Frontal cortex (tissue), 4 donors: ENCODE results near the gene SLC1A3. TPM values are rescaled to one million over a fixed set of nuclear protein-coding genes. Genes with fewer than 3 reads are reported as not detected.
A peak's percentile ranks its signal among the peaks of the same experiment; 100 is the strongest.

Source experiments
- DNase-seq, 2 donors: peaks; one replicate each; pipeline ENCODE4 v3.0.0; 2012; ENCODE audit warnings: low spot score in 2 of 2
- FAIRE-seq: peaks from 2 replicates; lab custom pipeline; 2012; peaks lifted over from hg19 to GRCh38; lab: Jason Lieb, UNC
- total RNA-seq: library from RNA; depleted of rRNA; stranded (reverse); fragments of >200 nt; gene quantifications from one replicate; pipeline ENCODE4 v1.2.3, GENCODE V29; 2014
- donor health status: control.
- donor health status: control.
- donor health status: control.

The SLC1A3 gene
- total RNA-seq, 1 donor from 2014 or later, result 161 TPM

GRCh38 chr5:36701085-36701698 lies 94.8 kb downstream of the SLC1A3 start:
- FAIRE-seq, result no peak
- DNase-seq, result no peak

DNA sequence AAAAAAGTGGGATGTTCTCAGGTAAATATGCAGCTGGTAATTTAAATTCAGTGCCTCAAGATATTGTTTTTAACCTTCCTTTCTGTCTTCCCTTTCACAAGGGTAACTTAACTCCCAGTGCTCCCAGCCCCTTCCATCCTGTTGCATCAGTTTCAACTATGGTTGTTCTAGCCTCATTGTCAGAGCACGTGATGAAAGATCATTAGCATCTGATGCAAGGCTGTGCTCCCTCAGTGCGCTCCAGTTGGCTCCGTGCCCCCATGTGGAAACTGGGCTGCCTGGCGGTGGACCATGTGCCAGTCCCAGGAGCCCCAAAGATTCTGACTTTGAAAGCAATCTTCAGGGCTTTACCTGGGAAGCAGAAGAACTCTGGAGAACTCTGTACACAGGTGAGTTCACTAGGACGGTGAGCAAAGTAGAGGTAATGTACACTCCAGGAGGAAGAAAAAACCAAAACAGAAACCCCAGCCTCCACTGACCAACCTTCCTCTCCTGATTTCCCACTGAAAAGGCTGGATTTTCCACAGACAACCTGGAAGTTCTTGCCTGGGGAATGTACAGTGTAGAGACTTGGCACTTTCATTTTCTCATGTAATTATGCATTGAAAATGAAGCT lies 96.9 kb downstream of the SLC1A3 start:
- FAIRE-seq (no peak), DNase-seq (no peak)

GRCh38 chr5:36704131-36704530 lies 97.7 kb downstream of the SLC1A3 start:
- FAIRE-seq, result no peak
- DNase-seq, result no peak

GRCh38 chr5:36705055-36705454 lies 98.6 kb downstream of the SLC1A3 start:
- DNase-seq (no peak), FAIRE-seq (no peak)

GRCh38 chr5:36706662-36707061 lies 100.3 kb downstream of the SLC1A3 start:
- no peak for FAIRE-seq
- no peak for DNase-seq

DNA sequence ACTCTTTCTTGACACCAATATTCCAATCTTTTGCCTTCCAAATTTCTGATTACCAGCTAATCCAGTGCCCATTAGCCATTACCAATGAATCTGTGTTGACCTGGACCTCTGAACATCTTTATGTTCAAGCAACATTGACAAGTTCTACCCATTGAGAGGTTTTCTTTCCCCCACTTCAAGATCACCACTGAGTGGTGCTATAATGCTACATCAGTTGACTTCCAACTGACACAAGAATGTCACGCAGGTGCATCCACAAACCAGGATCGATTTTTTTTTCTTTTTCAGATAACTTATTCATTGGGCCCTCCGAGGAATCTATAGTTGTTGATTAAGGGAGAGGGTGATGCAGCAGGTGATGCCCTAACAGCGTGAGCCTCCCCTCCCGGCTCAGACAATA lies 102.6 kb downstream of the SLC1A3 start:
- FAIRE-seq (no peak), DNase-seq (no peak)

DNA sequence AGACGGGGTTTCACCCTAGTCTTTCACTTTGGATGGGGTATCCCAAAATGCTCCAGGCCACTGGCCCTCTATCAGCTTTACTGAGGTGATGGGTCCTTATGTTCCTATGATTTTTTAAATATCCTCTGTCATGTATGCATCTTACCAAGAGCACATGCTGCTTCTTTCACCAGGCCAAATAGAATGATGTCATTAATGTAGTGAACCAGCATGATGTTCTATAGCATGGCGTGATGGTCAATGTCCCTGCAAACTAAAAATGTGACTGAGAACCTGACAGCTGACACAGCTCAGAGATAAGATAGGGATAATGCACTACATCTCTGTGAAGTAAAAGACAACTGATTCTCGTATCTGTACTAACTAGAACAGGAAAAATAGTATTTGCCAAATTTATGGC lies 103.6 kb downstream of the SLC1A3 start:
- FAIRE-seq (no peak), DNase-seq (no peak)

DNA sequence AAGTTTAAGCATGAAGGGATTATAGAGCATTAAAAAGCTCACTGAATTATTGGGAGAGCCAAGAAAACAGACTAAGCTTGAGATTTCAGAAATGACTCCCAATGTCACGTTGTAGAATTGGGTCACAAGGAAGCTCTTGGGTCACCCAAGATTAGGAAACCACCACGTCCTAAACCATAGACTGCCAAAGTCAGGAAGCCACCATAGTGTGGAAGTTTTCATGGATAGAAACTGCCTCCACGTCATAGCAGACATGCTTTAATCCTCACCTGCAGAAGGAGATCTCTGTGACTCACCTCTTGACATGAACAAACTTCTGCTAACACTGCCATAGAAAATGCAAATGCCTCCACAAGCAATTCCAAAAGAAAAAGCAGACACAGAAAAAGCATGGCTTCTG lies 106.3 kb downstream of the SLC1A3 start:
- no peak for FAIRE-seq
- DNase-seq, result no peak

- FAIRE-seq (no peak), DNase-seq (no peak)
These were observed 107.1 kb downstream of the SLC1A3 start for GRCh38 chr5:36713541-36713940.

GRCh38 chr5:36717131-36717695 lies 110.8 kb downstream of the SLC1A3 start:
- no peak for FAIRE-seq
- no peak for DNase-seq

DNA sequence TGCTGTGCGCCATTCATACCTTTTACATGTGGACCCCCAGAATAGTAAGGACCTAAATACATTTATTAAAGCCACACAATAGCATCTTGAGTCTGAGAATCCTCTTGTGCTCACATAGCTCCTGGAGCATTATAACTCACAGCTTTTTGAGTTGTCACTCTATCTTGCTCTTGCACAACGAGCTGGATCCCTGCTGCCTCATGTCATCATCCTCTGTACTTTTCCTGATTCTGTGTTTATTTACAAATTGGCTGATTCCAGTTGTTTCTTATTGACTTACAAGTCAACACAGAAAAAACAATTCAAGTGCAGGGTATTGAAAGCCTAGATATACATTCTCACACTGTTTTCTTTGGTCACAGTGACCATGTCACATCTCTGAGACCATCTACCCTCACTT lies 112.9 kb downstream of the SLC1A3 start:
- FAIRE-seq, result no peak
- no peak for DNase-seq

DNA sequence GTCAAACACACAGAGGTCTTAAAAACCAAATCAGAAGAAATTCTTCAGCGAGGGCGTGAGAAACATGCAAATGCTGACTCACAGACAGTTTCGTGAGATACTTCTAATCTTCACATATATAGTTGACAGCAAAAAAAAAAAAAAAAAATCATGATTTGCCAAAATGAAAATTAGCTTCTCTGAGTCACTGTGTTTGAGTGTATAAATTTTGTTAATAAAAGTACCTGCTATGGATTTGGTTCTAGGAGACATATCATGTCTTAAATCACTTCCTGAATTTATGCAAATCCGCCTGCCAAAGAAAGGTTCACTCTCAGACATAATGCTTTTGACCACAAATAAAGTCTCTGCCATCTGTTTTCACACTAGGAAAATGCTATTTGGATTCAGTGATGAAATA lies 114.3 kb downstream of the SLC1A3 start:
- DNase-seq (no peak), FAIRE-seq (no peak)

DNA sequence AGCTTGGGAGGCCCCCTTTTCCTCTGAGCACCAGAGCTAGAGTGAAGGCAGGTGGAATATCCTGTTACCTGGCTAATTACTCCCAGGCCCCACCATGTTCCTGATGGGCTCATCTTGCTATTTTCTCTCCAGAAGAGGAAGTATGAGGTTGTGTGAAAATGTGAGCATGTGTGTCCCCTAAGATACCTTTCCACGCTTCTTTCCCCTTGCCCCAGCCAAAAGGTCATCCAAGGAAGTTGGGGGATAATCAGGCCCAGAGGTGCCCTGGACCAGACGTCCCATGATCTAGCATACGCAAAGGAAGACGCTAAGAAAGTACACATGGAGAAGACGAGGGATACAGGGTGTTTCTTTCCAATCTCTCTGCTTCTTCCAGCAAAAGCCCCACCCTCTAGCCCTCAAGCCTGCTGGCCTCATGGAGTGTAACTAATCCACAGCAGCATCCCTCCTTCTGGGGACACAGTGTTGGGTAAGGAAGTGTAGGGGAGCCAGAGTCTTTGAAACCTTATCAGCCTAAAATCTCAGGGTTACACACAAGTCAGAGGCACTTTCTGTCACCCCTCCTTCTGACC lies 115.3 kb downstream of the SLC1A3 start:
- DNase-seq, result no peak
- FAIRE-seq, result no peak

- FAIRE-seq (no peak), DNase-seq (no peak)
These were observed 116.5 kb downstream of the SLC1A3 start for GRCh38 chr5:36722900-36723299.

DNA sequence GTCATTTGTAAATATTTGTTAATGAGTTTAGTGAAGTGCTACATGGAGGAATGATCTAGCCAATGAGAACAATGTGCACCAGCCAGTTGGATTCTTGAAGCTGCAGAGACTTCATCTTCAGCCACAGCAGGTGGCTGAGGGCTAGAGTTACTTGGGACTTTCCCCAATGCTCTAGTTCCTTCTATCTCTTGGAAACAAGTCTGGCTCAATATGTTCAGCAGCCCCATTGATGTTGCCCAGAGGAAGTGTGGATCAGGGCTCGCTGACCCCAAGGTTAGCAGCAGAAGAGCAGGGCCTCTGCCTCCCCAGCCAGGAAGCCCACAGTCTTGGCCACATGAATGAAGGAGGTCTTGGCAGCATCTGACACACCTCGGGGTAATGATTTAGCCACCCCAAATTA lies 117.5 kb downstream of the SLC1A3 start:
- DNase-seq (no peak), FAIRE-seq (no peak)

GRCh38 chr5:36724467-36725332 lies 118.3 kb downstream of the SLC1A3 start:
- DNase-seq (no peak), FAIRE-seq (no peak)

- DNase-seq (no peak), FAIRE-seq (no peak)
These were observed 119.9 kb downstream of the SLC1A3 start for GRCh38 chr5:36726317-36726716.

GRCh38 chr5:36726767-36727166 lies 120.4 kb downstream of the SLC1A3 start:
- FAIRE-seq (no peak), DNase-seq (no peak)

DNA sequence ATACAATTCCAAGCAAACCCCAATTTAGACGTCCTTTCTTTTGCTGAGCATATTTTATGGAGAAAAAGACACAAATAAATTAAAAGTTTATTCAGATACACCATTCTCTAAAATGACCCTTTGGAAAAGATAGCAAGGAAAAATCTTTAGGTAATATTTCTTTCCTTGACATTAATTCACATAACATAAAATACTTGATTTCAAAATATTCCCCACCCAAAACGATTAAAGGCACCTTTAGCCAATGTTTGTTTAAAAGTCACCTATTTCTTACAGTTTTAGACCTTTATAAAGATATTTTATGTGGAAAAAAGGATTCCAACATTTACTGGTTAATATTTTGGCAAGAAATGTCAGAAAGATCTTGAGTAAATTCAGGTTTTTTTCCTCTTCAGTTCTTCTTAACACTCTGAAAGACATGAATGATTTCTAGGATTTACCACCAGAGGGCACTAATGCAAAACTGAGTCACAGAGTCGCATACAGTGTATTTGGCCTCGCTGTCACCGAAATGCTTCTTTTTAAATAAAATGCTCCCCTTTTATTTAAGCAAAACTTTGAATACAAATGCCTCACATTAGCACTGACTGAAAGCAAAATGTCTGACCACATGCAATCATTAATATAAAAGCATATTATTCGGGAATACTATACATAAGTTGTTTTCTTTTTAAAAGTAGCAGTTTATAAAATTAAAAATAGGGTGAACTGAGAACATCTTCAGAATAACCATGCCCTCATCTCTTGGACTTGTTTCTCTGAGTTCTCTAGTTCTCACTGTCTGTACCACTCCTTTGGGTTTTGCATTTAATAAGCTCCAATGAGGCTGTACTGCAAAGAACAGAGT lies 122.5 kb downstream of the SLC1A3 start:
- FAIRE-seq, result peak; percentile 65
- peak in 1 of 2 donors; percentile 66 for DNase-seq
